ENCODE results near the gene PRKAG3.
"Not testable (repeated sequence)": the region's sequence is repeated elsewhere in the genome, so short reads cannot be mapped to it uniquely, and the experiment has no call there.

The PRKAG3 gene

DNA sequence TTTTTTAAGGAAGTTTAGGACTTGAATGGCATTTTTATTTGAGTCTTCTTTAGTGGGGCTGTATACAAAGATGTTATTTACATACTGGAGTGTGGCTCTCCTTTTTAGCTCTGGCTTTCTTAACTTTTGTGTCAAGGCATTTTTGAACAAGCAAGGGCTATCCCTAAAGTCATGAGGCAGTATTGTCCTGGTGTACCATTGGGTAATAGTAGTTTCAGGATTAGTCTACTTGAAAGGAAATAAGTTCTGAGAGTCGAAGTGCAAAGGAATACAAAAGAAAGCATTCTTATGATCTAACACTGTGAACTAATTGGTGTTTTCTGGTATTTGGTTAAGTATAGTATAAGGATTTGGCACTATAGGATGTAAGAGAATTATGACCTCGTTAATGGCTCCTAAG is 51.6 kb downstream of the PRKAG3 start:
- Histone ChIP-seq H3K4me3 (ENCODE audit: low read depth, low read length) (no peak overlapping the region), H3K27ac (ENCODE audit: low read depth, low read length) (no peak overlapping the region), H3K27me3 (ENCODE audit: control insufficient read depth, insufficient read depth, low read length) (peaks cover 31% of the 10 kb centered on the region), H3K36me3 (ENCODE audit: control insufficient read depth, insufficient read depth, low read length) (no peaks in the 10 kb centered on the region), H3K4me1 (ENCODE audit: control insufficient read depth, insufficient read depth, low read length) (peaks cover 10% of the 10 kb centered on the region; the same call in 1 of the 2 replicates), H3K9me3 (ENCODE audit: control insufficient read depth, insufficient read depth, low read depth, low read length) (peaks cover 12% of the 10 kb centered on the region), H3K9ac (ENCODE audit: low read length) (no peak overlapping the region)

DNA sequence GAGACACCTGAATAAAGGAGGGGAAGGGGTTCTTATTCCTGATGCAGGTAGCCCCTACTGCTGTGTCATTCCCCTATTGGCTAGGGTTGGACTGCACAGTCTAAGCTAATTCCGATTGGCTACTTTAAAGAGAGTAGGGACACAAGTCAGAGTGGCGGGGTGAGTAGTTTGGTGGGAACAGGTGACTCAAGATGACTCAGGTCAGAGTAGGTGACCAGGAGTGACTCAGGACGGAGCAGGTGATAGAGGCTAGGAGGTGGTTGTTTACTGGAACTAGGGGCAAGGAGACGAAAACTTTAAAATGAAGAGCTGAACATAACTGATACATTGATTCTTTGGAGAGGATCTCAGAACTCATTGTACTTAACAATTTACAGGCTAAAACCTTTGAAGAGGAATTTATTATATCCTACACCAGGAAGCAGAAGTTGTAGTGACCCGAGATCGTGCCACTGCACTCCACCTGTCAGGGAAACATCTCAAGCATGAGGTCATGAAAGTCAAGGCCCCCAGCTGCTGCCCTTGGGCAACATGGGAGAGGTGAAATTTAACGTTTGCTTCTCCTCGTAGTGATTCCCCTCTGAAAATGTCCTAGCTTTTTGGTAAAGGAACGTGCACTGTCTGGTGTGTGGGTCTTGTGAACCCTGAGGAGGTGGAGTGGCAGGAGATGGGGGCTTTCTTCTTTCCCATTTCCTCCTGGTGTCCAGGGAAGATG is 54.2 kb downstream of the PRKAG3 start:
- Histone ChIP-seq H3K4me3 (ENCODE audit: low read depth, low read length) (no peak overlapping the region), H3K27me3 (ENCODE audit: control insufficient read depth, insufficient read depth, low read length) (peaks cover 14% of the 10 kb centered on the region), H3K9me3 (ENCODE audit: control insufficient read depth, insufficient read depth, low read depth, low read length) (peaks cover 12% of the 10 kb centered on the region), H3K9ac (ENCODE audit: low read length) (no peak overlapping the region), H3K36me3 (ENCODE audit: control insufficient read depth, insufficient read depth, low read length) (no peaks in the 10 kb centered on the region), H3K4me1 (ENCODE audit: control insufficient read depth, insufficient read depth, low read length) (0 out of 2 replicates have a peak, but pooled peaks cover 6% of the 10 kb centered on the region), H3K27ac (ENCODE audit: low read depth, low read length) (no peak overlapping the region)

DNA sequence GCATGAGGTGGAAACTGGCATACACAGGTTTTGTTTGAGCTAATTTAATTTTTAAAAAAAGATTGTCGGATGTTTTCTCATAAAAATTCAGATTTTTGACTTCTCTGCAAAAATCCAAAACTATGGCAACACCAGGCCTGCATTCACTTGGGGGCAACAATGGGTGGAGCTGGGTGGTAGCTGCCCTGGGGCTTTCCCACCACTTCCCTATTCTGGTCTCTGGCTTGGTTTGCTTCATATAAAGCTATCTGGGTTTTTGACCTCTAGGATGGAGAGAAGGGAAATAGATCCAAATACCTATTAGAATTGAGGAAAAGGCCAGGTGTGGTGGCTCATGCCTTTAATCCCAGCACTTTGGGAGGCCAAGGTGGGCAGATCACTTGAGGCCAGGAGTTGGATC is 55.1 kb downstream of the PRKAG3 start:
- H3K9ac ChIP-seq (ENCODE audit: low read length), result no peak overlapping the region
- peaks cover 12% of the 10 kb centered on the region for H3K9me3 ChIP-seq (ENCODE audit: control insufficient read depth, insufficient read depth, low read depth, low read length)
- peaks cover 7% of the 10 kb centered on the region; the same call in 1 of the 2 replicates for H3K27me3 ChIP-seq (ENCODE audit: control insufficient read depth, insufficient read depth, low read length)
- no peaks in the 10 kb centered on the region for H3K36me3 ChIP-seq (ENCODE audit: control insufficient read depth, insufficient read depth, low read length)
- no peak overlapping the region for H3K27ac ChIP-seq (ENCODE audit: low read depth, low read length)
- H3K4me1 ChIP-seq (ENCODE audit: control insufficient read depth, insufficient read depth, low read length), result 0 out of 2 replicates have a peak, but pooled peaks cover 5% of the 10 kb centered on the region
- H3K4me3 ChIP-seq (ENCODE audit: low read depth, low read length), result no peak overlapping the region

DNA sequence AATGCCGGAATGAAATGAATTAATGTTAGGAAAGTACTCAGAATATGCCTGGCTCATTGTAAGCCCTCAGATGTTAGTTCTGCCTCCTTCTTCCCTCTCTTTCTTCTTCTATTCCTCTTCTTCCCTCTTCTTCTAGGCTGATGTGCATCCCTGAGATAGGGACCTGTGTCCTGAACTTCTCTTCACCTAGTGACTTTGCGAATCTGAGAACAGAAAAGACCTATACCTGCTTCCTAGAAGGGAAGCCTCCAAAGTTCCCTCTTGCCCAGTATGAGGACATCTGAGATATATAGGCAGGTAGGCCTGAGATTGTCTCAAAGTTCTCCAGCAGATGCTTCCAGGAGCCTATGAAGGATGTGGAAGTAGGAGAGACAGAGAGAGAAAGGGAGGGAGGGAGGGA is 57.7 kb downstream of the PRKAG3 start:
- H3K4me1 ChIP-seq (ENCODE audit: control insufficient read depth, insufficient read depth, low read length), result no peaks in the 10 kb centered on the region
- no peaks in the 10 kb centered on the region for H3K27me3 ChIP-seq (ENCODE audit: control insufficient read depth, insufficient read depth, low read length)
- H3K36me3 ChIP-seq (ENCODE audit: control insufficient read depth, insufficient read depth, low read length), result no peaks in the 10 kb centered on the region
- H3K9me3 ChIP-seq (ENCODE audit: control insufficient read depth, insufficient read depth, low read depth, low read length), result peaks cover 12% of the 10 kb centered on the region
- H3K4me3 ChIP-seq (ENCODE audit: low read depth, low read length), result no peak overlapping the region
- no peak overlapping the region for H3K27ac ChIP-seq (ENCODE audit: low read depth, low read length)
- no peak overlapping the region for H3K9ac ChIP-seq (ENCODE audit: low read length)

- H3K9me3 ChIP-seq (ENCODE audit: control insufficient read depth, insufficient read depth, low read depth, low read length); H3K4me3 ChIP-seq (ENCODE audit: low read depth, low read length); H3K36me3 ChIP-seq (ENCODE audit: control insufficient read depth, insufficient read depth, low read length); H3K4me1 ChIP-seq (ENCODE audit: control insufficient read depth, insufficient read depth, low read length); H3K27ac ChIP-seq (ENCODE audit: low read depth, low read length); H3K27me3 ChIP-seq (ENCODE audit: control insufficient read depth, insufficient read depth, low read length); H3K9ac ChIP-seq (ENCODE audit: low read length): not testable (repeated sequence)
These were observed 58.8 kb downstream of the PRKAG3 start for GRCh38 chr2:218772759-218773158.

Data from HUES6 (cell line).